Right atrium auricular region (tissue), 2 donors: ENCODE measurements around the gene DNAJB1. TPM values are rescaled to one million over a fixed set of nuclear protein-coding genes. Genes with fewer than 3 reads are reported as not detected.
A peak's percentile ranks its signal among the peaks of the same experiment; 100 is the strongest.
"Not testable (repeated sequence)": the region's sequence is repeated elsewhere in the genome, so short reads cannot be mapped to it uniquely, and the experiment has no call there.

Experiments used
- DNase-seq: peaks from one replicate; pipeline ENCODE4 v3.0.0-alpha.2; 2019; ENCODE audit warnings: low spot score
- H3K27ac ChIP-seq, 2 donors: fragments of 200-600 bp; sonication (generic); 1 replicate in 1 of 2; 2 replicates in 1 of 2; pipeline ENCODE4 v1.5.1; 2016 to 2019
- H3K27me3 ChIP-seq, 2 donors: fragments of 200-600 bp; sonication (generic); one replicate each; pipeline versions ENCODE4 v1.5.1 to v1.6.0; 2017 to 2019
- H3K36me3 ChIP-seq: fragments of 200-600 bp; sonication (generic); one replicate; pipeline ENCODE4 v1.5.1; 2016
- H3K4me1 ChIP-seq, 2 donors: fragments of 200-600 bp; sonication (generic); one replicate each; pipeline versions ENCODE4 v1.5.1 to v1.6.0; 2017 to 2019
- H3K4me3 ChIP-seq, 2 donors: fragments of 200-600 bp; sonication (generic); 1 replicate in 1 of 2; 2 replicates in 1 of 2; pipeline ENCODE4 v1.5.1; 2017 to 2019; ENCODE audit warnings: mild to moderate bottlenecking in 1 of 2, moderate library complexity in 1 of 2
- H3K9me3 ChIP-seq, 2 donors: fragments of 200-600 bp; sonication (generic); one replicate each; pipeline ENCODE4 v1.5.1; 2019
- total RNA-seq, 2 donors: library from RNA; depleted of rRNA; stranded (reverse); fragments of >200 nt; gene quantifications; one replicate each; pipeline ENCODE4 v1.1.0, GENCODE V29; 2016
- TF ChIP-seq, protein P1 (sequence below), 2 donors: fragments of 200-600 bp; sonication (generic); IDR thresholded peaks; one replicate each; pipeline ENCODE4 v1.5.1; 2019; ENCODE audit warnings: antibody characterized with exemption in 2 of 2

Gene DNAJB1
- total RNA-seq, 2 donors from 2014 or later, result 36.5 to 52.9 TPM

DNA sequence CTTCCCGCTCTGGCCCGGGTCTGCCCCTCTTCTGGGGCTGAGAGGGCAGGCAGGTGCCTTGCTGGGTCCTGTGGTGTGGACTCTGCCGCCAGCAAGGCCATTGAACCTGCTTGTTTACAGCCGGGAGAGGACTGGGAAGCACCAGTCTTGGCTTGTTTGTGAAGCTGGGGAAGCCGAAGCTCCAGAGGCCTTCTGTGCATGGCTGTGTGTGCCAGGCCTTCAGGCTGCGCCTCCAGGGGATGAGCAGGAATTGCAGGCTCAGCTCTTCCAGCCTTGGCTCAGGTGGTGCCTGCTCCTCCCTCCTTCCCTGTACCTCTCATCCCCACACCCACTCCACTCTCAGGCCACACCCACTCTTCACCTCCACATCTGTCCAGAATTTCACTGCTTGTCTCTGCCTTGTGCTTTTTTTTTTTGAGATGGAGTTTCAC, 36.2 kb upstream of the DNAJB1 start:
- no peaks in the 10 kb centered on the region for H3K27me3 ChIP-seq
- H3K9me3 ChIP-seq, result no peaks in the 10 kb centered on the region
- no peak overlapping the region for H3K27ac ChIP-seq
- no peak overlapping the region for H3K4me3 ChIP-seq
- H3K4me1 ChIP-seq, result peaks cover 0 to 35% of the 10 kb centered on the region in 2 donors
- TF ChIP-seq, protein P1, sequence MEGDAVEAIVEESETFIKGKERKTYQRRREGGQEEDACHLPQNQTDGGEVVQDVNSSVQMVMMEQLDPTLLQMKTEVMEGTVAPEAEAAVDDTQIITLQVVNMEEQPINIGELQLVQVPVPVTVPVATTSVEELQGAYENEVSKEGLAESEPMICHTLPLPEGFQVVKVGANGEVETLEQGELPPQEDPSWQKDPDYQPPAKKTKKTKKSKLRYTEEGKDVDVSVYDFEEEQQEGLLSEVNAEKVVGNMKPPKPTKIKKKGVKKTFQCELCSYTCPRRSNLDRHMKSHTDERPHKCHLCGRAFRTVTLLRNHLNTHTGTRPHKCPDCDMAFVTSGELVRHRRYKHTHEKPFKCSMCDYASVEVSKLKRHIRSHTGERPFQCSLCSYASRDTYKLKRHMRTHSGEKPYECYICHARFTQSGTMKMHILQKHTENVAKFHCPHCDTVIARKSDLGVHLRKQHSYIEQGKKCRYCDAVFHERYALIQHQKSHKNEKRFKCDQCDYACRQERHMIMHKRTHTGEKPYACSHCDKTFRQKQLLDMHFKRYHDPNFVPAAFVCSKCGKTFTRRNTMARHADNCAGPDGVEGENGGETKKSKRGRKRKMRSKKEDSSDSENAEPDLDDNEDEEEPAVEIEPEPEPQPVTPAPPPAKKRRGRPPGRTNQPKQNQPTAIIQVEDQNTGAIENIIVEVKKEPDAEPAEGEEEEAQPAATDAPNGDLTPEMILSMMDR (IDR thresholded peaks at IDR 0.05), result no peak
- no peaks in the 10 kb centered on the region for H3K36me3 ChIP-seq
- DNase-seq, result no peak

DNA sequence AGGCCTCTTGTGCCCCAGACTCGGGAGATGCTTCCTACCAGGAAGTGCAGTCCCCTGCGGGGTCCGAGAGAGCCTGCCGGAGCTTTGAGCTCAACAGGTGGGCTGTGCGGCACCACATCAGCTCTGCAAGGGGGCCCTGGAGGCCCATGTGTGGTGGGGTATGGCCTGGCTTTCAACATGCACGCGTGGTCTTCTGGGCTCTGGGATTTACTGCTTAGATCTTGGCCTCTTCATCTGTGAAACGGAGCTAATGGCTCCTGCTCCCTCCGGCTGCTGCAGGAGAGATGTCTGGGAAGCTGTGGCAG, 35.7 kb upstream of the DNAJB1 start:
- TF ChIP-seq, protein P1 (IDR thresholded peaks at IDR 0.05), result no peak
- Histone ChIP-seq H3K4me3 (no peak overlapping the region), H3K36me3 (no peaks in the 10 kb centered on the region), H3K9me3 (no peaks in the 10 kb centered on the region), H3K27me3 (no peaks in the 10 kb centered on the region), H3K27ac (no peak overlapping the region), H3K4me1 (peaks cover 0 to 30% of the 10 kb centered on the region in 2 donors)
- no peak for DNase-seq

DNA sequence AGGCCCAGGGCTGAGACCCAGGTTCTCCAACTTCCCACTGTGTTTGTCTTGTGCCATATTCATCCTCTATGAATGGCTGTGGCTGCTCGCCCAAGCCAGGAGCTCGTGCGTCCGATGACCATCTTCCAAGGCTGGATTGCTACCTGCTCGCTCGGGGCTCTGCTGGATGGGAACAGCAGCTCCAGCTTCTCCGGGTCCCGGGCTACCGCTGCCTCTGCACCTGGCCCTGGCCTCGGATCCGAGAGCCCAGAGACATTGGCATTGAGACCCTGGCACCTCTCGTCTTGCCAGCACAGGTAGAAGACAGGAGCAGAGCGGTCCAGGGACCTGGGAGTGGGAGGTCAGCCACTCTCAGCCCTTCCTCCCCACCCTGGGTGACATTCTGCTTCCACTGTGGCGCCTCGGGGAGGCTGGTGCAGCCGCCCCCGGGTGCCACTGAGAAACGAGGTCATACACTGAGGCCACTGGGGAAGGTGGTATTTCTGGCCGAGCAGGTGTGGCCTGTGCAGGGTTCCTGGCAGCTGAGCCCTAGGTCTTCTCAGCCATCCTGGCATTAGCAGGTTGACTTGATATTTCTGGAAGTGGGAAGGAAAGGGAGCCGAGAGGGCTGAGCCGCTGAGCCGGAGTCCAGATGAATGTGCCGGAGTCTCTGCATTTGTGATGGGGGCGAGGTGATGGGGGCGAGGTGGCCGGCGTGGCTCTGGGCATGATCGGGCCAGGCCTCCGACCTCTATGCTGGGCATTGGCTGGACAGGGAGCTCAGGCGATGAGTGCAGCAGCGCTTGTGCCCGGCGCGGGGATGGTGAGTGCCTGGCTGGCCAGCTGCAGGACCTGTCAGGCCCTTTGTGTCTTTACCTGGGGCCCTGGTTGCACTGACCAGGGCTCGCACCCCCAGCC, 35.1 kb upstream of the DNAJB1 start:
- Histone ChIP-seq H3K27me3 (no peaks in the 10 kb centered on the region), H3K36me3 (no peaks in the 10 kb centered on the region), H3K27ac (no peak overlapping the region), H3K9me3 (no peaks in the 10 kb centered on the region), H3K4me1 (peaks cover 0 to 24% of the 10 kb centered on the region in 2 donors), H3K4me3 (no peak overlapping the region)
- TF ChIP-seq, protein P1 (IDR thresholded peaks at IDR 0.05), result no peak
- DNase-seq, result no peak

DNA sequence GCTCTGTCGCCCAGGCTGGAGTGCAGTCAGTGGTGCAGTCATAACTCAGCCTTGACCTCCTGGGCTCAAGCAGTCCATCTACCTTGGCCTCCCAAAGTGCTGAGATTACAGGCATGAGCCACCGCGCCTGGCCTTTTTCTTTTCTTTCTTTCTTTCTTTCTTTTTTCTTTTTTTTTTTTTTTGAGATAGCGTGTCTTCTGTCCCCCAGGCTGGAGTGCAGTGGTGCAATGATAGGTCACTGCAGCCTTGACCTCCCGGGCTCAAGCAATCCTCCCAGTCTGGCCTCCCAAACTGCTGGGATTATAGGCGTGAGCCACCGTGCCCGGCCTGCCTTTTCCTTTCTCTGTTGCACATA, 33.8 kb upstream of the DNAJB1 start:
- not testable (repeated sequence) for DNase-seq, H3K4me3 ChIP-seq, H3K36me3 ChIP-seq, H3K9me3 ChIP-seq, H3K27me3 ChIP-seq, H3K27ac ChIP-seq
- peaks cover 0 to 21% of the 10 kb centered on the region in 2 donors for H3K4me1 ChIP-seq

DNA sequence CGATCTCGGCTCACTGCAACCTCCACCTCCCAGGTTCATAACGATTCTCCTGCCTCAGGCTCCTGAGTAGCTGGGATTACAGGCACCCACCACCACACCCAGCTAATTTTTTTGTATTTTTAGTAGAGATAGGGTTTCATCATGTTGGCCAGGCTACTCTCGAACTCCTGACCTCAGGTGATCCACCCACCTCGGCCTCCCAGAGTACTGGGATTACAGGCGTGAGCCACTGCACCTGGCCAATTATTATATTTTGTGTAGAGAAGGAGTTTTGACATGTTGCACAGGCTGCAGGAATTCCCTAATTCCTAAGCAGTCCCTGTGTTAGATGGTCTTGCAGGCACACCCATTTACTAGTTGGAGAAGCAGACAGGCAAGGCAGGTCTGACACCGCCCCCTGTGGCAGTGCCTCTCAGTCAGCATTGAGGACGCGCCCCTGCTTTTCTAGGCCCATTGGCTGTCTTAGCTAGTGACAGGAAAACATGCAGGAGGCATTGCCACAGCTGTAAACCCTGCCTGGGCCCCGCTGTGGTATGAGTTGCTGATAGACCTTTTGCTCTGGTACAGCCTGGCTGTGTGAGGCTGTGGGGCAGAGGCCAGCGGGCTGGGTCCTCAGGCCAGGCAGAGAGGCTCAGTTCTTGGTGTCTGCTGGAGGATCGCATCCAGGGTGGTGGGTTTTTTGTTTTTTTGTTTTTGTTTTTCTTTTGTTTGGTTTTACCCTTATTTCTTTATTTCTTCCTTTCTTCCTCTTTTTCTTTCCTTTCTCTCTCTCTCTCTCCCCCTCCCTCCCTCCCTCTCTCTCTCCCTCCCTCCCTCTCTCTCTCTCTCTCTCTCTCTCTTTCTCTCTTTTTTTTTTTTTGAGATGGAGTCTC, 33.2 kb upstream of the DNAJB1 start:
- DNase-seq, H3K4me3 ChIP-seq, H3K27me3 ChIP-seq, H3K36me3 ChIP-seq, H3K9me3 ChIP-seq, H3K27ac ChIP-seq: not testable (repeated sequence)
- TF ChIP-seq, protein P1 (IDR thresholded peaks at IDR 0.05), result peak in 1 of 2 donors; percentile 30
- H3K4me1 ChIP-seq, result peaks cover 0 to 15% of the 10 kb centered on the region in 2 donors

DNA sequence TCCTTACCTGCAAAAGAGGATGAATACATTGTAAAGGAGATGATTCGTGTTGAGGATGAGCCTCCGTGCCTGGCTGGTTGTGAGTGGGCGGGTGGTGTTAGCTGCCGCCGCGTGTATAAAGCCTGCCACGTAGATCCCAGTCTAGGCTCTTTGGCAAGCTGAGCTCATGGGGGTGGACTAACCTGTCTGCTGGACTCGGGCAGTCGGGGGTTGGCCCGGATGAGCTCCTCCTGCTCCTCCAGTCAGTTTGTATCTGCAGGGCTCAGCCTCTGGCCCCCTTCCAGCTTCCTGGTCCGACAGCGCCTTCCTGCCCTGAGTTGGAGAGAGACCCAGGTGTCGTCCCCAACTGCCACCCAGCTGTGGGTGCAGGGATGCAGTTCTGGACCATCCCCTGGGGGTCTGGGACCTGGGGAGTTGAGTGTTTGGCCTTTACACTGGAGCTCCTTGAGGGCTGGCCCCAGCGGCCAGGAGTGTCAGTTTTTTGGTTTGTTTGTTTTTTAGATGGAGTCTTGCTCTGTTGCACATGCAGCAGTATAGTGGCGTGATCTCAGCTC, 32.1 kb upstream of the DNAJB1 start:
- no peaks in the 10 kb centered on the region for H3K27me3 ChIP-seq
- H3K4me1 ChIP-seq, result peaks cover 0 to 12% of the 10 kb centered on the region in 2 donors
- no peaks in the 10 kb centered on the region for H3K36me3 ChIP-seq
- no peak overlapping the region for H3K27ac ChIP-seq
- no peak overlapping the region for H3K4me3 ChIP-seq
- TF ChIP-seq, protein P1 (IDR thresholded peaks at IDR 0.05), result no peak
- no peaks in the 10 kb centered on the region for H3K9me3 ChIP-seq
- no peak for DNase-seq
